SK-N-SH treated with all-trans-retinoic acid at 6 μM for 48 hours (cell line): ENCODE measurements around the gene LHX5.

ENCODE experiments used
- CSRNP3 ChIP-seq: fragments of 250-450 bp; sonication (Bioruptor Pico); IDR thresholded peaks from 2 replicates; pipeline ENCODE4 v1.5.1; 2021; ENCODE audit warnings: mild to moderate bottlenecking, moderate library complexity
- POU6F1 ChIP-seq: fragments of 250-450 bp; sonication (Bioruptor Pico); IDR thresholded peaks from 2 replicates; pipeline ENCODE4 v1.8.0; 2021; ENCODE audit warnings: low read depth, mild to moderate bottlenecking, moderate library complexity, borderline replicate concordance
- ZC3H10 ChIP-seq: fragments of 250-450 bp; sonication (Bioruptor Pico); IDR thresholded peaks from 2 replicates; pipeline ENCODE4 v1.5.1; 2021; ENCODE audit warnings: mild to moderate bottlenecking, moderate library complexity
- ZFP30 ChIP-seq: fragments of 450-650 bp; formaldehyde crosslinking; IDR thresholded peaks from 2 replicates; pipeline ENCODE4 v1.5.0; 2022; ENCODE audit warnings: mild to moderate bottlenecking, moderate library complexity
- ZNF70 ChIP-seq: fragments of 450-650 bp; formaldehyde crosslinking; IDR thresholded peaks from 2 replicates; pipeline ENCODE4 v1.5.0; 2020; ENCODE audit warnings: mild to moderate bottlenecking, moderate library complexity

GRCh38 chr12:113420996-113421595 is 50.6 kb downstream of the LHX5 start:
- TF ChIP-seq ZFP30 (CRISPR knock-in tag) (no peak), POU6F1 (CRISPR knock-in tag) (no peak), CSRNP3 (no peak), ZNF70 (CRISPR knock-in tag) (no peak), ZC3H10 (CRISPR knock-in tag) (no peak)
